ENCODE data around the gene TRIM29.
"Not testable (repeated sequence)": the region's sequence is repeated elsewhere in the genome, so short reads cannot be mapped to it uniquely, and the experiment has no call there.

TRIM29 gene

DNA sequence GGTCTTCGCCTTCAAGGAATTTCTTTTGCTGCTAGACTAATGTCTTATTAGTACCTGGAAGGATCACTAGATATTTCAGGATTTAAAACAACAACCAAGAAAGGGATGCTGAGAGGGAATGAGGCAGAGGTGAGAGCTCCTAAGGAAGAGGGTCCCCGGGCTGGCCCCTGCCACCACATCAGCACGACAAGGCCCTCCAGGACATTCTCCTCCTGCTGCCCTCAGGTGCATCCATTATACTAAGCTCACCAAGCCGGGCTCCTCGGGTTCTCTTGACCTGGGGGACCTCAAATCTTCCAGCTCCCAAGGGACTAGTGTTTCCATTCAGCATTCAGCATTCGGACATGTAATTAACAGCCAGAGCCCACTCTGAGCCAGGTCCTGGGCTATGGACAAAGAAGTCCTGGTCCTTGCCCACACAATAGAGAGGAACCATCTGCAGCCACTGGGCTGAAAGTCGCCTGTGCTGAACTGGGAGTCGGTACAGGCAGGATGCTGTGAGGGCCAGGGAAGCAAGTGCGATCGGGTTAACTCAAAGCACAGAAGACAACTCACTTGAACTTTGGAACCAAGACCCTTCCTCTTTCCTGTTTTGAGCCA is 43.6 kb upstream of the TRIM29 start:
- Histone ChIP-seq H3K27me3 (ENCODE audit: insufficient read depth, low read length) (peaks cover 78% of the 10 kb centered on the region), H3K4me1 (ENCODE audit: insufficient read depth, low read length) (peaks cover 8% of the 10 kb centered on the region; the same call in 1 of the 2 replicates), H3K9ac (ENCODE audit: low read depth, low read length) (no peak overlapping the region)

DNA sequence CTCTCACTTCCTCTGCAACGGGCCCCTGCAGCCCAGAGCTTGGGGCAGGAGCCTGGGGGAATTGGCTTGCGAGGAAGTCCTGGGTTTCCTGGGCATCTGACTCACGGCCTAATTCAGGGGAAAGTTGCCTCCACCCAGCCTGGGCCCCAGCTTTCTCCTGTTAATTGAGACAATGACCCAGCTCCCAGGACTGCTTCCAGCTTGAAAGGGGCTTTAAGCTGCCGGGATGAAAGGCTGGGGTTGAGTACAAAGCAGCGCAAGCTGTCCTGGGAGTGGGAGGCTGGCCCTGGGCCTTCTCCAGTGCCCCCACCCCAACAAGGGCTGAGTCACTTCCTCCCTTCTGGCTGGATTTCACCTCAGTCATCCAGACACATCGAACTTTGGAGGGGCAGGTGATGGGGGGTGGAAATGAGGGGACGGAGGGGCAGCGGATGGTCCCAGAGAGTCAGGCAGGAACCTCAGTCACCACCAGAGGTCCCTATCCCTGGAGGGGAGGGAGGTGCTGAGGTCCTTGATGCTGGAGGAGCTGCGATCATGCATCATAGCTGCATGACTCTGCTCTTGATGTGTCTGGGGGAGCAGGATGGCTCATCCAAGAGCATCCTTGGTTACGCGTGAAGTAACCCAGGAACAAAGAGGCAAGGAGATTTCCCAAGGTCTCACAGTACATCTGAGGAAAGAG is 42.8 kb upstream of the TRIM29 start:
- Histone ChIP-seq H3K36me3 (ENCODE audit: insufficient read depth, low read depth, low read length) (no peaks in the 10 kb centered on the region), H3K4me3 (ENCODE audit: low read length) (no peak overlapping the region), H3K4me1 (ENCODE audit: insufficient read depth, low read length) (peaks cover 8% of the 10 kb centered on the region; the same call in 1 of the 2 replicates), H3K9me3 (ENCODE audit: insufficient read depth, low read depth, low read length) (no peaks in the 10 kb centered on the region), H3K27me3 (ENCODE audit: insufficient read depth, low read length) (peaks cover 86% of the 10 kb centered on the region), H3K9ac (ENCODE audit: low read depth, low read length) (no peak overlapping the region), H3K27ac (ENCODE audit: low read length) (no peak overlapping the region)

More for the DNA sequence above, 43.6 kb upstream of the TRIM29 start:
- Histone ChIP-seq H3K9me3 (ENCODE audit: insufficient read depth, low read depth, low read length) (no peaks in the 10 kb centered on the region), H3K4me3 (ENCODE audit: low read length) (no peak overlapping the region), H3K36me3 (ENCODE audit: insufficient read depth, low read depth, low read length) (no peaks in the 10 kb centered on the region), H3K27ac (ENCODE audit: low read length) (no peak overlapping the region)

DNA sequence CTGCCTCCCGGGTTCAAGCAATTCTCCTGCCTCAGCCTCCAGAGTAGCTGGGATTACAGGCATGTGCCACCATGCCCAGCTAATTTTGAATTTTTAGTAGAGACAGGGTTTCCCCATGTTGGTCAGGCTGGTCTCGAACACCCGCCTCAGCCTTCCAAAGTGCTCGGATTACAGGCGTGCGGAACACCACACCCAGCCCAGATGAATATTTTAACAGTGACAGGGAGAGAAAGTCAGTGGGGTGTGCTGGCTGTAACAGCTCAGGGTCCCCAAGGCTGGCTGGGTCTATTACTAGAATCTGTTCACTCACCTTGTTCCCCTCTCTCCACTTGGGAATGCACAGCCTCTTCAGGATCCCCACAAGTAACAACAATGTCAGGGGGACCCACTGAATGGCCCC is 42.1 kb upstream of the TRIM29 start:
- H3K27me3 ChIP-seq (ENCODE audit: insufficient read depth, low read length): peaks cover 92% of the 10 kb centered on the region
- H3K9ac ChIP-seq (ENCODE audit: low read depth, low read length); H3K36me3 ChIP-seq (ENCODE audit: insufficient read depth, low read depth, low read length); H3K4me3 ChIP-seq (ENCODE audit: low read length); H3K27ac ChIP-seq (ENCODE audit: low read length); H3K9me3 ChIP-seq (ENCODE audit: insufficient read depth, low read depth, low read length); H3K4me1 ChIP-seq (ENCODE audit: insufficient read depth, low read length): not testable (repeated sequence)

DNA sequence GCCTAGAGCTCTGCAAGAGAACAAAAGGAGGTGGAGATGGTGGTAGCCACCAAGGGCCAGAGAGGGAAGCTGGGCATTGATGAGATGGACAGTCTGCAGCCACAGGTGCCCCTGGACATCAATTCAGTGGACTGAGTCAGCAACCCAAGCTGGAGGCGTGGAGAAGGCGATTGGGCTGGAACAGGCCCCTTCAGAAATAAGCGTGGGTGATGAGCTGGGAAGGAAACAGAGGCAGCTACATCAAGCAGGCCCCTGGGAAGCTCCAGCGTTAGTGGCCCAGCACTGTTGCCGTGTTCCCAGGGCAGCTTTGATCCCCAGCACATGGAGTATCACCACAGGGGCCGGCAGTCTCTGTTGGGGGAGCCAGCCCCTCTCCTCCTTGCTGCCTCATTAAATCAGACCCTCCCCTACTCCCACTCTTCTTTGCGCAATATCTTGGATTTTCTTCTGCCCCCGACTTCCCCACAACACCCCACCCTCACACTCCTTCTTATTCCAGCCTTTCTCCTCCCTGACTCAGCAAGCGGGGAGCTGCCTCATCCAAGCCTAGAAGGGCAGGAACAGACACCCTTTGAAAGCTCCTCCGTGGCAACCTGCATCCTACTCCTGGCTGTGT is 41.3 kb upstream of the TRIM29 start:
- H3K9ac ChIP-seq (ENCODE audit: low read depth, low read length): no peak overlapping the region
- H3K27me3 ChIP-seq (ENCODE audit: insufficient read depth, low read length): peaks cover 93% of the 10 kb centered on the region
- no peaks in the 10 kb centered on the region for H3K36me3 ChIP-seq (ENCODE audit: insufficient read depth, low read depth, low read length)
- peaks cover 8% of the 10 kb centered on the region; the same call in 1 of the 2 replicates for H3K4me1 ChIP-seq (ENCODE audit: insufficient read depth, low read length)
- no peak overlapping the region for H3K4me3 ChIP-seq (ENCODE audit: low read length)
- H3K9me3 ChIP-seq (ENCODE audit: insufficient read depth, low read depth, low read length): no peaks in the 10 kb centered on the region
- H3K27ac ChIP-seq (ENCODE audit: low read length): no peak overlapping the region

- Histone ChIP-seq H3K27me3 (ENCODE audit: insufficient read depth, low read length) (peaks cover 93% of the 10 kb centered on the region), H3K9ac (ENCODE audit: low read depth, low read length) (no peak overlapping the region), H3K27ac (ENCODE audit: low read length) (no peak overlapping the region), H3K4me1 (ENCODE audit: insufficient read depth, low read length) (peaks cover 8% of the 10 kb centered on the region; the same call in 1 of the 2 replicates), H3K36me3 (ENCODE audit: insufficient read depth, low read depth, low read length) (no peaks in the 10 kb centered on the region), H3K9me3 (ENCODE audit: insufficient read depth, low read depth, low read length) (no peaks in the 10 kb centered on the region), H3K4me3 (ENCODE audit: low read length) (no peak overlapping the region)
Observed at GRCh38 chr11:120178561-120179056, 40.7 kb upstream of the TRIM29 start.

GRCh38 chr11:120174866-120175265 is 37.0 kb upstream of the TRIM29 start:
- H3K27ac ChIP-seq (ENCODE audit: low read length): no peak overlapping the region
- no peaks in the 10 kb centered on the region for H3K4me1 ChIP-seq (ENCODE audit: insufficient read depth, low read length)
- H3K27me3 ChIP-seq (ENCODE audit: insufficient read depth, low read length): peaks cover 98% of the 10 kb centered on the region
- no peaks in the 10 kb centered on the region for H3K9me3 ChIP-seq (ENCODE audit: insufficient read depth, low read depth, low read length)
- H3K9ac ChIP-seq (ENCODE audit: low read depth, low read length): no peak overlapping the region
- no peaks in the 10 kb centered on the region for H3K36me3 ChIP-seq (ENCODE audit: insufficient read depth, low read depth, low read length)
- no peak overlapping the region for H3K4me3 ChIP-seq (ENCODE audit: low read length)

DNA sequence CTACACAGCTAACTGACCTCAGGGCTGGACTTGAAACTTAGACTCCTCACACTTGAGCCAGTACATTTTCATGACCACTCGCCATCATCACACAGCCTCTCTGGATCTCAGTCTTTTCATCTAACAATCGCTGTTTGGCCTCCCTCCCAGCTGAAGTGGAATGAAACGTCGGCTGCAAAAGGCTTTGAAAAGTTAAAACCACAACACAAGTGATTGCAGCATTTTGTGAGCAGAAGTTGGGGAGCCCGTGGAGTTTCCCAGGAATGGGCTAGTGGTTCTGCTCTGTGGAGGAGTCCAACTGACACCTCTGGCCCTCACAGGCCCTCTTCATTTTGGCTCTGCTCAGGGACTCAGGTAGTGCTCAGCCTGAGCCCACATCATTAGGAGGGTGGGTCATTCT is 35.9 kb upstream of the TRIM29 start:
- Histone ChIP-seq H3K36me3 (ENCODE audit: insufficient read depth, low read depth, low read length) (no peaks in the 10 kb centered on the region), H3K9me3 (ENCODE audit: insufficient read depth, low read depth, low read length) (no peaks in the 10 kb centered on the region), H3K4me1 (ENCODE audit: insufficient read depth, low read length) (no peaks in the 10 kb centered on the region), H3K4me3 (ENCODE audit: low read length) (no peak overlapping the region), H3K27ac (ENCODE audit: low read length) (no peak overlapping the region), H3K9ac (ENCODE audit: low read depth, low read length) (no peak overlapping the region), H3K27me3 (ENCODE audit: insufficient read depth, low read length) (peaks cover 98% of the 10 kb centered on the region)

DNA sequence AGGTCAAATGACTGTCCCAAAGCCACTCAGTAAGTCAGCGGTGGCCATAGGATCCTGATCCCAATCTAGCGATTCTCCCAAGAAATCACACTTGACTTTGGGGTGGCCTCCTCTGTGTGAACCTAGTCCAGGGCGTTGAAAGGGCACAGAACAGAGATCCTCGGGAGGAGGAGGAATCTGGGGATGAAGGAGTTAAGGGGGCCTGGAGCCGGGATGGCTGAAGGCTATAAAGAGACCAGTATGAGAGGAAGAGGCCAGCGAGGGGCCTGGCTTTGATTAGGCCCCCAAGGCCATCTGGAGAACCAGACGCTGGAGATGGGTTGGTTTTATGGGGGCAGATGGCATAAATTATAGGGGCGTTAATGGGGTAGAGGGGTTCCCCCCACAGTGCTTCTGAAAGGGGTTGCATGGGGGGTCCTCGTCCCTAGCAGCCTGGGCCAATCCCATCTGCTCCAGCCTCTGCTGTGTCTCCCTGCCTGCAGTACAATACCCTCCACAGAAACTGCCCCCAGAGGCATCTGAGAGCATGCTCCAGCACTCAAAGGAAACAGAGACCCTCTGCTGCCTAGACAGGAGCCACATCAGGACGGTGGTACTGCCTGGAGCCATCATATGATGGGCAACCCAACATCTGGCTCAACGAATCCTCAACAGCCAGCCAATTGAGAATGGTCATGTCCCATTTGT is 35.2 kb upstream of the TRIM29 start:
- no peaks in the 10 kb centered on the region; the same call in 1 of the 2 replicates for H3K4me1 ChIP-seq (ENCODE audit: insufficient read depth, low read length)
- no peaks in the 10 kb centered on the region for H3K9me3 ChIP-seq (ENCODE audit: insufficient read depth, low read depth, low read length)
- H3K27me3 ChIP-seq (ENCODE audit: insufficient read depth, low read length): peaks cover 98% of the 10 kb centered on the region
- H3K27ac ChIP-seq (ENCODE audit: low read length): no peak overlapping the region
- no peak overlapping the region for H3K9ac ChIP-seq (ENCODE audit: low read depth, low read length)
- H3K4me3 ChIP-seq (ENCODE audit: low read length): no peak overlapping the region
- no peaks in the 10 kb centered on the region for H3K36me3 ChIP-seq (ENCODE audit: insufficient read depth, low read depth, low read length)

- no peaks in the 10 kb centered on the region; the same call in 1 of the 2 replicates for H3K9me3 ChIP-seq (ENCODE audit: insufficient read depth, low read depth, low read length)
- H3K36me3 ChIP-seq (ENCODE audit: insufficient read depth, low read depth, low read length): no peaks in the 10 kb centered on the region
- no peak overlapping the region for H3K9ac ChIP-seq (ENCODE audit: low read depth, low read length)
- no peak overlapping the region for H3K27ac ChIP-seq (ENCODE audit: low read length)
- peaks cover 98% of the 10 kb centered on the region for H3K27me3 ChIP-seq (ENCODE audit: insufficient read depth, low read length)
- no peak overlapping the region for H3K4me3 ChIP-seq (ENCODE audit: low read length)
- H3K4me1 ChIP-seq (ENCODE audit: insufficient read depth, low read length): no peaks in the 10 kb centered on the region; the same call in 1 of the 2 replicates
Observed at GRCh38 chr11:120172054-120172911, 34.4 kb upstream of the TRIM29 start.

GRCh38 chr11:120170741-120171261 is 32.9 kb upstream of the TRIM29 start:
- H3K27ac ChIP-seq (ENCODE audit: low read length): no peak overlapping the region
- peaks cover 98% of the 10 kb centered on the region for H3K27me3 ChIP-seq (ENCODE audit: insufficient read depth, low read length)
- H3K4me3 ChIP-seq (ENCODE audit: low read length): no peak overlapping the region
- no peaks in the 10 kb centered on the region; the same call in 1 of the 2 replicates for H3K4me1 ChIP-seq (ENCODE audit: insufficient read depth, low read length)
- no peak overlapping the region for H3K9ac ChIP-seq (ENCODE audit: low read depth, low read length)
- H3K36me3 ChIP-seq (ENCODE audit: insufficient read depth, low read depth, low read length): no peaks in the 10 kb centered on the region
- H3K9me3 ChIP-seq (ENCODE audit: insufficient read depth, low read depth, low read length): no peaks in the 10 kb centered on the region; the same call in 1 of the 2 replicates

Measured in iPS-20b (cell line).